GM23338 (cell line): Measurements from ENCODE around the gene TAOK3. TPM values are rescaled to one million over a fixed set of nuclear protein-coding genes. Genes with fewer than 3 reads are reported as not detected.

Source experiments
- ATAC-seq: fragments of 200-7000 bp; cut with Tn5 transposase; 3 replicates; pipeline ENCODE4 v1.9.1; 2020
- DNase-seq: peaks from one replicate; pipeline ENCODE4 v3.0.0-alpha.2; 2015; ENCODE audit warnings: low spot score
- H2AFZ ChIP-seq: fragments of 200-600 bp; sonication (generic); 2 replicates; pipeline ENCODE4 v1.8.0; 2016; ENCODE audit warnings: antibody characterized with exemption, mild to moderate bottlenecking, moderate library complexity
- H3F3A ChIP-seq: fragments of 200-600 bp; sonication (generic); replicated peaks from 2 replicates; pipeline ENCODE4 v1.8.0; 2017; ENCODE audit warnings: antibody characterized with exemption, mixed run types, low read depth
- H3K27ac ChIP-seq: fragments of 200-600 bp; sonication (generic); 2 replicates; pipeline ENCODE4 v1.6.1; 2016; ENCODE audit warnings: low read depth
- H3K27me3 ChIP-seq: fragments of 200-600 bp; sonication (generic); 2 replicates; pipeline ENCODE4 v1.8.0; 2016; ENCODE audit warnings: mild to moderate bottlenecking, mixed run types, moderate library complexity; ENCODE audit not compliant: insufficient read depth
- H3K36me3 ChIP-seq: fragments of 200-600 bp; sonication (generic); 2 replicates; pipeline ENCODE4 v1.8.0; 2016; ENCODE audit warnings: mild to moderate bottlenecking; ENCODE audit not compliant: insufficient read depth
- H3K4me1 ChIP-seq: fragments of 200-600 bp; sonication (generic); 2 replicates; pipeline ENCODE4 v1.8.0; 2016; ENCODE audit warnings: mild to moderate bottlenecking, moderate library complexity; ENCODE audit not compliant: insufficient read depth
- H3K4me2 ChIP-seq: fragments of 200-600 bp; sonication (generic); 2 replicates; pipeline ENCODE4 v1.7.1; 2017; ENCODE audit warnings: mixed run types
- H3K4me3 ChIP-seq: fragments of 200-600 bp; sonication (generic); 2 replicates; pipeline ENCODE4 v1.6.1; 2016; ENCODE audit warnings: mixed run types
- H3K79me2 ChIP-seq: fragments of 200-600 bp; sonication (generic); replicated peaks from 2 replicates; pipeline ENCODE4 v1.8.0; 2017; ENCODE audit warnings: mild to moderate bottlenecking; ENCODE audit not compliant: insufficient read depth
- H3K9me2 ChIP-seq: fragments of 200-600 bp; sonication (generic); 2 replicates; pipeline ENCODE4 v1.8.0; 2017; ENCODE audit not compliant: insufficient read depth
- H4K20me1 ChIP-seq: fragments of 200-600 bp; sonication (generic); replicated peaks from 2 replicates; pipeline ENCODE4 v1.8.0; 2017; ENCODE audit warnings: mild to moderate bottlenecking; ENCODE audit not compliant: insufficient read depth
- H3K27ac Mint-ChIP-seq: 2 replicates; pipeline ENCODE4 v1.8.0; 2020; ENCODE audit warnings: inconsistent platforms, mild to moderate bottlenecking, moderate library complexity, mixed read lengths
- H3K27me3 Mint-ChIP-seq: 3 replicates; pipeline ENCODE4 v1.8.0; 2022; ENCODE audit warnings: low read depth, mild to moderate bottlenecking, moderate library complexity, mixed read lengths, inconsistent platforms; ENCODE audit not compliant: insufficient read depth, poor library complexity
- H3K36me3 Mint-ChIP-seq: 3 replicates; pipeline ENCODE4 v1.8.0; 2021; ENCODE audit warnings: low read depth, mild to moderate bottlenecking, inconsistent platforms, moderate library complexity, mixed read lengths
- H3K4me1 Mint-ChIP-seq: 3 replicates; pipeline ENCODE4 v1.8.0; 2020; ENCODE audit warnings: mild to moderate bottlenecking, inconsistent platforms, mixed read lengths
- H3K4me3 Mint-ChIP-seq: 3 replicates; pipeline ENCODE4 v1.8.0; 2021; ENCODE audit warnings: moderate library complexity, mild to moderate bottlenecking, inconsistent platforms, mixed read lengths
- H3K9me3 Mint-ChIP-seq: 3 replicates; pipeline ENCODE4 v1.8.0; 2020; ENCODE audit warnings: moderate library complexity, mild to moderate bottlenecking, inconsistent platforms, mixed read lengths
- CREB1 ChIP-seq: fragments of 250-450 bp; sonication (Bioruptor Pico); IDR thresholded peaks from 2 replicates; pipeline ENCODE4 v1.5.0; 2020; ENCODE audit warnings: low read depth, mild to moderate bottlenecking, moderate library complexity
- CTCF ChIP-seq, 2 experiments: fragments of 200-600 bp in 1 of 2; sonication (generic) in 1 of 2; conservative IDR thresholded peaks; 2 replicates each; pipeline versions ENCODE4 v1.5.1 to v1.6.1; 2016 to 2017; ENCODE audit warnings: antibody characterized with exemption in 2 of 2, low read depth in 2 of 2, mild to moderate bottlenecking in 2 of 2, moderate library complexity in 1 of 2
- ETS1 ChIP-seq: IDR thresholded peaks from 2 replicates; pipeline ENCODE4 v1.6.1; 2016; ENCODE audit warnings: antibody characterized with exemption
- EZH2 ChIP-seq: fragments of 200-600 bp; sonication (generic); IDR thresholded peaks from one replicate; pipeline ENCODE4 v1.8.0; 2017; ENCODE audit warnings: antibody characterized with exemption, mild to moderate bottlenecking, low read depth; ENCODE audit not compliant: unreplicated experiment
- EZH2phosphoT487 ChIP-seq: fragments of 200-600 bp; sonication (generic); IDR thresholded peaks from one replicate; pipeline ENCODE4 v1.8.1; 2018; ENCODE audit warnings: antibody characterized with exemption; ENCODE audit not compliant: unreplicated experiment
- JUNB ChIP-seq: IDR thresholded peaks from one replicate; pipeline ENCODE4 v1.6.1; 2016; ENCODE audit warnings: antibody characterized with exemption; ENCODE audit not compliant: unreplicated experiment
- NANOG ChIP-seq: IDR thresholded peaks from 2 replicates; pipeline ENCODE4 v1.6.1; 2016; ENCODE audit warnings: antibody characterized with exemption, borderline replicate concordance
- POLR2AphosphoS5 ChIP-seq: IDR thresholded peaks from 2 replicates; pipeline ENCODE4 v1.6.1; 2016; ENCODE audit warnings: antibody characterized with exemption, low read depth
- REST ChIP-seq: IDR thresholded peaks from one replicate; pipeline ENCODE4 v1.6.1; 2018; ENCODE audit warnings: antibody characterized with exemption; ENCODE audit not compliant: unreplicated experiment
- STAT1 ChIP-seq: IDR thresholded peaks from one replicate; pipeline ENCODE4 v1.6.1; 2016; ENCODE audit warnings: antibody characterized with exemption; ENCODE audit not compliant: unreplicated experiment
- ZNF114 ChIP-seq: fragments of 250-450 bp; sonication (Bioruptor Pico); IDR thresholded peaks from 2 replicates; pipeline ENCODE4 v1.5.0; 2020; ENCODE audit warnings: mild to moderate bottlenecking, moderate library complexity
- ZNF331 ChIP-seq: fragments of 250-450 bp; sonication (Bioruptor Pico); IDR thresholded peaks from 2 replicates; pipeline ENCODE4 v1.5.0; 2020; ENCODE audit warnings: low read depth, mild to moderate bottlenecking, moderate library complexity
- ZNF462 ChIP-seq: fragments of 250-450 bp; sonication (Bioruptor Pico); IDR thresholded peaks from 2 replicates; pipeline ENCODE4 v1.5.0; 2020; ENCODE audit warnings: mild to moderate bottlenecking, moderate library complexity
- polyA plus RNA-seq: library from polyadenylated mRNA; unstranded; fragments of >200 nt; fragmentation: Nextera tagmentation; extraction: Ambion mirVana; gene quantifications from 2 replicates; pipeline ENCODE4 v1.2.1, GENCODE V29; 2016
- total RNA-seq: library from RNA; depleted of rRNA; stranded (reverse); fragments of >200 nt; shearing (Covaris generic); gene quantifications from 2 replicates; pipeline ENCODE4 v1.2.3, GENCODE V29; 2014

The TAOK3 gene
- total and polyA plus RNA-seq, 2 experiments from 2014 or later, result 7.6 to 20.4 TPM

- DNase-seq (no peak), ATAC-seq (no peak)
- Mint-ChIP-seq H3K27me3 (no peaks in the 10 kb centered on the region), H3K27ac (no peak overlapping the region), H3K9me3 (no peaks in the 10 kb centered on the region), H3K4me1 (no peaks in the 10 kb centered on the region), H3K36me3 (peaks cover 85% of the 10 kb centered on the region), H3K4me3 (no peak overlapping the region)
- Histone ChIP-seq H3K4me3 (no peak overlapping the region), H3K27ac (no peak overlapping the region), H4K20me1 (peaks cover 21% of the 10 kb centered on the region), H3K36me3 (peaks cover 37% of the 10 kb centered on the region), H3F3A (no peaks in the 10 kb centered on the region), H3K27me3 (no peaks in the 10 kb centered on the region), H3K4me2 (no peak overlapping the region), H3K79me2 (peaks cover 5% of the 10 kb centered on the region), H3K4me1 (no peaks in the 10 kb centered on the region), H2AFZ (no peak overlapping the region), H3K9me2 (no peaks in the 10 kb centered on the region)
- TF ChIP-seq STAT1 (no peak), CREB1 (no peak), EZH2 (no peak), ZNF114 (CRISPR knock-in tag) (no peak), EZH2phosphoT487 (no peak), ZNF331 (CRISPR knock-in tag) (no peak), POLR2AphosphoS5 (no peak), CTCF (conservative IDR thresholded peaks at IDR 0.05; ENCODE audit: low read depth in 2 of 2) (no peak), REST (no peak), ETS1 (no peak), NANOG (no peak), JUNB (no peak), ZNF462 (CRISPR knock-in tag) (no peak)
Observed at GRCh38 chr12:118391424-118391823, 18.7 kb upstream of the TAOK3 start.
